Measurements from ENCODE around the gene RAB11B. TPM values are rescaled to one million over a fixed set of nuclear protein-coding genes. Genes with fewer than 3 reads are reported as not detected.

Gene RAB11B
- total RNA-seq, 1 donor from 2014 or later: 88.1 TPM

DNA sequence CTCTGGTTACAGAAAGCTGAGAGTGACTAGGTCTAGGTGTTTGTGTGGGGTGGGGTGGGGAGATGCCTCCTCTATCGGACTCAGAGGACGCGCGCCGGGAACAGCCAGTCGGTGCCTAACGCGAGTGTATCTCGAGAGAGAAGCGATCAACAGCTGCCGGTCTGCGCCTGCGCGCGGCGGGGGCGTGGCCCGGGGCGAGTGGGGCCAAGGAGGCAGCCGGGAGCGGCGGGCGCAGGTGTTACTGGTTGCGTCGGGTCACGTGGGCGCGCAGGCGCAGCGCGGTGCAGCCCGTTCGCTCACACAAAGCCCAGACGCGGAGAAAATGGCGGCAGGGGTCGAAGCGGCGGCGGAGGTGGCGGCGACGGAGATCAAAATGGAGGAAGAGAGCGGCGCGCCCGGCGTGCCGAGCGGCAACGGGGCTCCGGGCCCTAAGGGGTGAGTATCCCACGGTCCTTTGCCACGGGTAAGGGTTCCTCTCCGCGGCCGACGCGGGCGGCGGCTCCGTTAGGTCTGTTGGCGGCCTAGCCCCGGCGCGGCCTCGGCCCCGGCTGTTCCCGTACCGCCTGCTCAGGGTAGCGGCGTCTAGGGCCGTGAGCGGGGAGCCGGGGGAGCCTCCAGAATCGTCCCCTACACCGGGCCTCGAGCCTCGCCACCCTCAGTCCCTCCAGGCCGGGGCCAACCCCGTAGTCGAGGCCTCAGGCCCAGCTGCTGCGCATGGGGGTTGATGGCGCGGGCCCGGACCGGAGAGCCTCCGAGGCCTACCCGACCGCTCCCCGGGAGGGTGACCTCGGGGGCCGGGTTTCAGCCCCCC lies 54.7 kb downstream of the RAB11B start, which contains the start of gene HNRNPM:
Gene HNRNPM (plus strand): TSS at position 299 of the 811 bp plus-strand sequence. CDS start 24 bp downstream, at position 323.
- intact Hi-C loops (cut with DNase I): no loop called here
- peak within 1 kb of the TSS; percentile 96 for H3K27ac ChIP-seq
- H3K4me3 ChIP-seq: peak within 1 kb of the TSS; percentile 78 to 83
- H3K4me1 ChIP-seq: peaks cover 50% of the 10 kb centered on the region
- H3K9me3 ChIP-seq: no peaks in the 10 kb centered on the region
- H3K36me3 ChIP-seq: peaks cover 0 to 14% of the 10 kb centered on the region in 2 donors
- TF ChIP-seq POLR2A (IDR thresholded peaks at IDR 0.05) (peak in 1 of 2 donors; percentile 92), POLR2AphosphoS5 (IDR thresholded peaks at IDR 0.05; ENCODE audit: insufficient read depth in 1 of 2, low read depth in 1 of 2) (peak; percentile 36 to 97)
- TF ChIP-seq, protein P1, sequence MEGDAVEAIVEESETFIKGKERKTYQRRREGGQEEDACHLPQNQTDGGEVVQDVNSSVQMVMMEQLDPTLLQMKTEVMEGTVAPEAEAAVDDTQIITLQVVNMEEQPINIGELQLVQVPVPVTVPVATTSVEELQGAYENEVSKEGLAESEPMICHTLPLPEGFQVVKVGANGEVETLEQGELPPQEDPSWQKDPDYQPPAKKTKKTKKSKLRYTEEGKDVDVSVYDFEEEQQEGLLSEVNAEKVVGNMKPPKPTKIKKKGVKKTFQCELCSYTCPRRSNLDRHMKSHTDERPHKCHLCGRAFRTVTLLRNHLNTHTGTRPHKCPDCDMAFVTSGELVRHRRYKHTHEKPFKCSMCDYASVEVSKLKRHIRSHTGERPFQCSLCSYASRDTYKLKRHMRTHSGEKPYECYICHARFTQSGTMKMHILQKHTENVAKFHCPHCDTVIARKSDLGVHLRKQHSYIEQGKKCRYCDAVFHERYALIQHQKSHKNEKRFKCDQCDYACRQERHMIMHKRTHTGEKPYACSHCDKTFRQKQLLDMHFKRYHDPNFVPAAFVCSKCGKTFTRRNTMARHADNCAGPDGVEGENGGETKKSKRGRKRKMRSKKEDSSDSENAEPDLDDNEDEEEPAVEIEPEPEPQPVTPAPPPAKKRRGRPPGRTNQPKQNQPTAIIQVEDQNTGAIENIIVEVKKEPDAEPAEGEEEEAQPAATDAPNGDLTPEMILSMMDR (IDR thresholded peaks at IDR 0.05): no peak
- peak; percentile 99 for DNase-seq (ENCODE audit: extremely low spot score in 2 of 2)
- H3K27me3 ChIP-seq: no peaks in the 10 kb centered on the region

GRCh38 chr19:8445488-8446001 lies 55.4 kb downstream of the RAB11B start:
- Histone ChIP-seq H3K36me3 (peaks cover 0 to 14% of the 10 kb centered on the region in 2 donors), H3K4me3 (peak overlapping the region; percentile 78 to 83), H3K27me3 (no peaks in the 10 kb centered on the region), H3K27ac (peak overlapping the region; percentile 96), H3K9me3 (no peaks in the 10 kb centered on the region), H3K4me1 (peaks cover 56% of the 10 kb centered on the region)
- intact Hi-C loops (cut with DNase I): loop anchor here (2.0 kb wide), 1 partner anchor 95 kb away; no protein-coding TSS in a partner anchor
- DNase-seq (ENCODE audit: extremely low spot score in 2 of 2): no peak
- TF ChIP-seq, protein P1 (IDR thresholded peaks at IDR 0.05): no peak
- no peak for TF ChIP-seq POLR2AphosphoS5 (IDR thresholded peaks at IDR 0.05; ENCODE audit: insufficient read depth in 1 of 2, low read depth in 1 of 2)
- no peak for TF ChIP-seq POLR2A (IDR thresholded peaks at IDR 0.05)

DNA sequence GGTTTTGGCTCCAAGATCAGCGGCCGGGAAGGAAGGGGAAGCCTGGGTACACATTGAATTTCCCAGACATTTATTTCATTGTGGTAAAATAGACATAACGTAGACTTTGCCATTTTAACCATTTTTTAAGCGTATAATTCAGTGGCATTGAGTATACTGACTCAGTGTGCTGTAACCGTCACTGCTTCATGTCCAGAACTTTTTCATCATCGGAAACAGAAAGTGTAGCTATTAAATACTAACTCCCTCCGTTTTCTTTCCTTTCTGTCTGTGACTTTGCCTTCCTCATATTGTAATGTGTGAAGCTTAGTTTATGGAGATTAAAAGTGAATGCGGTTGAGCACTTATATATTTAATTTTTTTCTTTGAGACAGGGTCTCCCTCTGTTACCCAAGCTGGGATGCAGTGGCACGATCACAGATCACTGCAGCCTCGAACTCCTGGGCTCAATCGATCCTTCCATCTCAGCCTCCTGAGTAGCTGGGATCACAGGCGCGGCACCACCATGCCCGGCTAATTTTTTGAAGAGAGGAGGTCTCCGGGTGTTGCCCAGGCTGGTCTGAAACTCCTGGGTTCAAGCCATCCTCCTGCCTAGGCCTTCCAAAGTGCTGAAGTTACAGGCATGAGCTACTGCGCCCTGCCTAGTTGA lies 56.0 kb downstream of the RAB11B start:
- intact Hi-C loops (cut with DNase I): loop anchor here (2.0 kb wide), 1 partner anchor 95 kb away; no protein-coding TSS in a partner anchor
- no peak for DNase-seq (ENCODE audit: extremely low spot score in 2 of 2)
- peaks cover 63% of the 10 kb centered on the region for H3K4me1 ChIP-seq
- no peaks in the 10 kb centered on the region for H3K9me3 ChIP-seq
- peaks cover 0 to 14% of the 10 kb centered on the region in 2 donors for H3K36me3 ChIP-seq
- peak overlapping the region; percentile 96 for H3K27ac ChIP-seq
- H3K4me3 ChIP-seq: peak overlapping the region; percentile 78 to 83
- no peaks in the 10 kb centered on the region for H3K27me3 ChIP-seq
- TF ChIP-seq POLR2A (IDR thresholded peaks at IDR 0.05) (no peak), POLR2AphosphoS5 (IDR thresholded peaks at IDR 0.05; ENCODE audit: insufficient read depth in 1 of 2, low read depth in 1 of 2) (no peak)
- TF ChIP-seq, protein P1 (IDR thresholded peaks at IDR 0.05): no peak

GRCh38 chr19:8449830-8450229 lies 59.7 kb downstream of the RAB11B start:
- intact Hi-C loops (cut with DNase I): no loop called here
- no peak overlapping the region for H3K4me3 ChIP-seq
- TF ChIP-seq POLR2A (IDR thresholded peaks at IDR 0.05): no peak
- no peak for DNase-seq (ENCODE audit: extremely low spot score in 2 of 2)
- peaks cover 0 to 14% of the 10 kb centered on the region in 2 donors for H3K36me3 ChIP-seq
- H3K4me1 ChIP-seq: peaks cover 90% of the 10 kb centered on the region
- no peaks in the 10 kb centered on the region for H3K27me3 ChIP-seq
- H3K27ac ChIP-seq: no peak overlapping the region
- no peaks in the 10 kb centered on the region for H3K9me3 ChIP-seq

DNA sequence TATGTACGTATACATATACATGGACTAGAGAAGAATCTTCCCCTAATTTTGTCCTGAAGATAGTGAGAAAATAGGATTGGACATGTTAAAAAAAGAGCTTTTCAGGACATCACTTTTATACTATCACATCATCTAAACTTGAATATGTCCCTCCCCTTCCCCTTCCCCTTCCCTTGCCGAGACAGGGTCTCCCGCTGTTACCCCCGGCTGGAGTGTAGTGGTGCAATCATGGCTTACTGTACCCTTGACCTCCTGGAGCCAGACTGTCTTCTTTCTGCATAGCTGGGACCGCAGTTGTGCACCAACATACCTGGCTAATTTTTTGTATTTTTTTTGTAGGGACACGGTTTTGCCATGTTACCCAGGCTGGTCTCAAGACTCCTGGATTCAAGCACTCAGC lies 61.2 kb downstream of the RAB11B start:
- Histone ChIP-seq H3K27ac (no peak overlapping the region), H3K4me1 (peaks cover 92% of the 10 kb centered on the region)
- no peak for DNase-seq (ENCODE audit: extremely low spot score in 2 of 2)

More for the DNA sequence above, 61.2 kb downstream of the RAB11B start:
- H3K36me3 ChIP-seq: peaks cover 0 to 19% of the 10 kb centered on the region in 2 donors
- TF ChIP-seq POLR2A (IDR thresholded peaks at IDR 0.05): no peak
- TF ChIP-seq, protein P1 (IDR thresholded peaks at IDR 0.05): no peak
- TF ChIP-seq POLR2AphosphoS5 (IDR thresholded peaks at IDR 0.05; ENCODE audit: insufficient read depth in 1 of 2, low read depth in 1 of 2): no peak
- no peaks in the 10 kb centered on the region for H3K9me3 ChIP-seq
- intact Hi-C loops (cut with DNase I): no loop called here
- H3K27me3 ChIP-seq: no peaks in the 10 kb centered on the region
- no peak overlapping the region for H3K4me3 ChIP-seq
